H9 (cell line): Measurements from ENCODE around the gene COL3A1. TPM values are rescaled to one million over a fixed set of nuclear protein-coding genes. Genes with fewer than 3 reads are reported as not detected.

Experiments
- DNase-seq: peaks from one replicate; pipeline ENCODE4 v3.0.0-alpha.2; 2017
- H2AFZ ChIP-seq: one replicate; pipeline ENCODE4 v1.6.1; 2013; ENCODE audit warnings: mild to moderate bottlenecking, low read length, control low read depth, moderate library complexity
- H2AK5ac ChIP-seq: 2 replicates; pipeline ENCODE4 v1.6.1; 2013; ENCODE audit warnings: low read length, control low read depth, mixed read lengths; ENCODE audit not compliant: insufficient read length
- H2BK120ac ChIP-seq: one replicate; pipeline ENCODE4 v1.6.1; 2013; ENCODE audit warnings: low read depth, mild to moderate bottlenecking, low read length, control low read depth, inconsistent platforms; ENCODE audit not compliant: poor library complexity, severe bottlenecking
- H2BK12ac ChIP-seq: 2 replicates; pipeline ENCODE4 v1.6.1; 2013; ENCODE audit warnings: low read length, control low read depth, mixed read lengths, low read depth; ENCODE audit not compliant: insufficient read length
- H2BK15ac ChIP-seq: 2 replicates; pipeline ENCODE4 v1.6.1; 2013; ENCODE audit warnings: low read depth, low read length, control low read depth
- H2BK20ac ChIP-seq: one replicate; pipeline ENCODE4 v1.6.1; 2013; ENCODE audit warnings: low read depth, mild to moderate bottlenecking, low read length, control low read depth, inconsistent platforms; ENCODE audit not compliant: poor library complexity, severe bottlenecking
- H2BK5ac ChIP-seq: 2 replicates; pipeline ENCODE4 v1.6.1; 2013; ENCODE audit warnings: low read length, control low read depth, mixed read lengths; ENCODE audit not compliant: insufficient read length
- H3K14ac ChIP-seq: 2 replicates; pipeline ENCODE4 v1.6.1; 2013; ENCODE audit warnings: low read length, control low read depth; ENCODE audit not compliant: insufficient read depth
- H3K18ac ChIP-seq: 2 replicates; pipeline ENCODE4 v1.6.1; 2013; ENCODE audit warnings: low read depth, mild to moderate bottlenecking, mixed read lengths, low read length, control low read depth; ENCODE audit not compliant: insufficient read length
- H3K23ac ChIP-seq: 2 replicates; pipeline ENCODE4 v1.6.1; 2013; ENCODE audit warnings: low read length, control low read depth, mixed read lengths, low read depth; ENCODE audit not compliant: insufficient read length
- H3K23me2 ChIP-seq: 2 replicates; pipeline ENCODE4 v1.6.1; 2013; ENCODE audit warnings: low read depth, mild to moderate bottlenecking, mixed read lengths, low read length, control low read depth; ENCODE audit not compliant: insufficient read length, poor library complexity, severe bottlenecking
- H3K27ac ChIP-seq: 2 replicates; pipeline ENCODE4 v1.5.1; 2013; ENCODE audit warnings: low read length, control low read depth, mixed read lengths, low read depth; ENCODE audit not compliant: insufficient read length
- H3K27me3 ChIP-seq: 2 replicates; pipeline ENCODE4 v1.6.1; 2013; ENCODE audit warnings: low read length, control low read depth, inconsistent platforms; ENCODE audit not compliant: insufficient read depth
- H3K4ac ChIP-seq: 2 replicates; pipeline ENCODE4 v1.6.1; 2013; ENCODE audit warnings: low read depth, mild to moderate bottlenecking, control low read depth, inconsistent platforms, low read length, moderate library complexity
- H3K4me1 ChIP-seq: 2 replicates; pipeline ENCODE4 v1.6.1; 2013; ENCODE audit warnings: low read length, control low read depth, inconsistent platforms; ENCODE audit not compliant: insufficient read depth
- H3K4me2 ChIP-seq: 2 replicates; pipeline ENCODE4 v1.6.1; 2013; ENCODE audit warnings: low read length, control low read depth, mixed read lengths; ENCODE audit not compliant: insufficient read length, insufficient read depth
- H3K56ac ChIP-seq: 2 replicates; pipeline ENCODE4 v1.6.1; 2013; ENCODE audit warnings: low read depth, mild to moderate bottlenecking, mixed read lengths, low read length, control low read depth; ENCODE audit not compliant: insufficient read length
- H3K79me1 ChIP-seq: 2 replicates; pipeline ENCODE4 v1.6.1; 2013; ENCODE audit warnings: low read depth, mild to moderate bottlenecking, moderate library complexity, low read length, control low read depth, inconsistent platforms; ENCODE audit not compliant: insufficient read depth, poor library complexity, severe bottlenecking
- H3K79me2 ChIP-seq: 2 replicates; pipeline ENCODE4 v1.6.1; 2013; ENCODE audit warnings: low read length, control low read depth, inconsistent platforms; ENCODE audit not compliant: insufficient read depth
- H3K9ac ChIP-seq: 2 replicates; pipeline ENCODE4 v1.6.1; 2013; ENCODE audit warnings: low read length, control low read depth, mixed read lengths; ENCODE audit not compliant: insufficient read length; ENCODE audit errors: extremely low read depth
- H3K9me3 ChIP-seq: one replicate; pipeline ENCODE4 v1.6.1; 2013; ENCODE audit warnings: low read depth, low read length, inconsistent platforms; ENCODE audit not compliant: control insufficient read depth
- H3T11ph ChIP-seq: one replicate; pipeline ENCODE4 v1.6.1; 2013; ENCODE audit warnings: mild to moderate bottlenecking, low read length, control low read depth, inconsistent platforms
- H4K20me1 ChIP-seq: one replicate; pipeline ENCODE4 v1.6.1; 2013; ENCODE audit not compliant: control insufficient read depth, insufficient read length, insufficient read depth
- H4K5ac ChIP-seq: 2 replicates; pipeline ENCODE4 v1.6.1; 2013; ENCODE audit warnings: low read depth, mild to moderate bottlenecking, mixed read lengths, low read length, control low read depth; ENCODE audit not compliant: insufficient read length
- H4K8ac ChIP-seq: replicated peaks from 2 replicates; pipeline ENCODE4 v1.6.1; 2013; ENCODE audit warnings: low read length, control low read depth, mixed read lengths, low read depth; ENCODE audit not compliant: insufficient read length
- H4K91ac ChIP-seq: 2 replicates; pipeline ENCODE4 v1.6.1; 2013; ENCODE audit warnings: low read depth, mild to moderate bottlenecking, moderate library complexity, mixed read lengths, low read length, control low read depth; ENCODE audit not compliant: insufficient read length
- H3K27ac Mint-ChIP-seq, 3 experiments: 2 replicates in 2 of 3; 3 replicates in 1 of 3; pipeline ENCODE4 v1.8.0; 2020 to 2021; ENCODE audit warnings: mixed read lengths in 3 of 3, mild to moderate bottlenecking in 1 of 3, moderate library complexity in 1 of 3
- H3K27me3 Mint-ChIP-seq: 2 replicates; pipeline ENCODE4 v1.8.0; 2021; ENCODE audit warnings: low read depth, mild to moderate bottlenecking, moderate library complexity, mixed read lengths
- H3K36me3 Mint-ChIP-seq, 3 experiments: 2 replicates in 2 of 3; 3 replicates in 1 of 3; pipeline ENCODE4 v1.8.0; 2020 to 2021; ENCODE audit warnings: low read depth in 3 of 3, mixed read lengths in 3 of 3; ENCODE audit not compliant: insufficient read depth in 1 of 3
- H3K4me1 Mint-ChIP-seq, 2 experiments: 2 replicates each; pipeline ENCODE4 v1.8.0; 2020; ENCODE audit warnings: mixed read lengths in 2 of 2
- H3K4me3 Mint-ChIP-seq, 2 experiments: 2 replicates in 1 of 2; 3 replicates in 1 of 2; pipeline ENCODE4 v1.8.0; 2020 to 2021; ENCODE audit warnings: mild to moderate bottlenecking in 2 of 2, mixed read lengths in 2 of 2, moderate library complexity in 1 of 2
- H3K9me3 Mint-ChIP-seq, 2 experiments: 2 replicates in 1 of 2; 3 replicates in 1 of 2; pipeline ENCODE4 v1.8.0; 2020; ENCODE audit warnings: mild to moderate bottlenecking in 2 of 2, mixed read lengths in 2 of 2, moderate library complexity in 1 of 2
- CTCF ChIP-seq: fragments of 200-600 bp; sonication (generic); conservative IDR thresholded peaks from 3 replicates; pipeline ENCODE4 v1.8.0; 2021; ENCODE audit warnings: antibody characterized with exemption, mild to moderate bottlenecking
- WGBS: extraction: QIAGEN DNeasy Blood & Tissue Kit; methylation state at CpG from one replicate; pipeline ENCODE4 v1.1.7; 2013; ENCODE audit warnings: missing lambda C conversion rate, low lambda C conversion rate, mixed read lengths; ENCODE audit not compliant: insufficient read length; ENCODE audit errors: extremely low coverage; 5-methylcytosine and 5-hydroxymethylcytosine counted together
- total RNA-seq: library from RNA; stranded (reverse); gene quantifications from 2 replicates; pipeline ENCODE4 v1.2.1, GENCODE V29; 2021

COL3A1 gene
- total RNA-seq, 1 experiment from 2014 or later = not detected

- H3K9me3 ChIP-seq = no peaks in the 10 kb centered on the region
- H3K56ac ChIP-seq = no peak overlapping the region
- H3K14ac ChIP-seq = no peak overlapping the region
- no peak overlapping the region for H2BK120ac ChIP-seq
- H3K27ac Mint-ChIP-seq = no peak overlapping the region
- no peak overlapping the region for H3K4me2 ChIP-seq
- no peaks in the 10 kb centered on the region for H3K36me3 Mint-ChIP-seq
- H4K91ac ChIP-seq = no peak overlapping the region
- DNase-seq = no peak
- no CpG with 5 or more reads among the region's 1 CpG for WGBS
- H2BK5ac ChIP-seq = no peak overlapping the region
- H3K4me3 Mint-ChIP-seq = no peak overlapping the region
- no peak for TF ChIP-seq CTCF
- H4K20me1 ChIP-seq = no peaks in the 10 kb centered on the region
- H3K4me1 Mint-ChIP-seq = no peaks in the 10 kb centered on the region
- H3K4ac ChIP-seq = no peak overlapping the region
- H3K27me3 ChIP-seq = no peaks in the 10 kb centered on the region
- H3K79me2 ChIP-seq = no peaks in the 10 kb centered on the region
- no peak overlapping the region for H2BK15ac ChIP-seq
- no peaks in the 10 kb centered on the region for H3K4me1 ChIP-seq
- H2BK20ac ChIP-seq = no peak overlapping the region
- no peak overlapping the region for H2AFZ ChIP-seq
- H3K23ac ChIP-seq = no peak overlapping the region
- H3K27ac ChIP-seq = no peak overlapping the region
- no peaks in the 10 kb centered on the region; a peak in 1 of 5 replicates for H3K9me3 Mint-ChIP-seq
- H2AK5ac ChIP-seq = no peak overlapping the region
- no peaks in the 10 kb centered on the region for H3K79me1 ChIP-seq
- H2BK12ac ChIP-seq = no peak overlapping the region
- no peak overlapping the region for H4K8ac ChIP-seq
- H3T11ph ChIP-seq = no peak overlapping the region
- H4K5ac ChIP-seq = no peak overlapping the region
- H3K9ac ChIP-seq = no peak overlapping the region
- H3K18ac ChIP-seq = no peak overlapping the region
- no peaks in the 10 kb centered on the region for H3K23me2 ChIP-seq
- no peaks in the 10 kb centered on the region for H3K27me3 Mint-ChIP-seq
Observed at GRCh38 chr2:188957646-188958045, 16.5 kb upstream of the COL3A1 start.
